Measurements from ENCODE around the gene TNFSF8. TPM values are rescaled to one million over a fixed set of nuclear protein-coding genes. Genes with fewer than 3 reads are reported as not detected.

TNFSF8 gene
- total RNA-seq, 1 experiment from 2014 or later: not detected

GRCh38 chr9:114960276-114960675, 29.9 kb upstream of the TNFSF8 start:
- peaks cover 31% of the 10 kb centered on the region for H3K9me3 Mint-ChIP-seq (ENCODE audit: unreplicated experiment)
- H3K36me3 Mint-ChIP-seq (ENCODE audit: insufficient read depth, unreplicated experiment): no peaks in the 10 kb centered on the region
- no peak overlapping the region for H3K27ac Mint-ChIP-seq (ENCODE audit: low read depth, unreplicated experiment)
- intact Hi-C loops (cut with micrococcal nuclease): no loop called here
- no peak for TF ChIP-seq CTCF (IDR thresholded peaks at IDR 0.05; ENCODE audit: unreplicated experiment)
- H3K4me3 Mint-ChIP-seq (ENCODE audit: unreplicated experiment): no peak overlapping the region
- DNase-seq (ENCODE audit: unreplicated experiment): no peak
- no peaks in the 10 kb centered on the region for H3K27me3 Mint-ChIP-seq (ENCODE audit: insufficient read depth, unreplicated experiment)
- peaks cover 26% of the 10 kb centered on the region for H3K4me1 Mint-ChIP-seq (ENCODE audit: insufficient read depth, unreplicated experiment)
- POLR2A ChIA-PET: interaction anchor here (1.2 kb wide), 1 partner anchor 19 kb away, joined by 3 read pairs; no protein-coding TSS in a partner anchor
- no TSS peak for BruUV-seq (replicated peaks)
- CTCF ChIA-PET: interaction anchor here (0.5 to 1.2 kb wide), 4 partner anchors 8 to 556 kb away, joined by 3 to 5 read pairs (median 3); no protein-coding TSS in a partner anchor

- no peak for DNase-seq (ENCODE audit: unreplicated experiment)
- Mint-ChIP-seq H3K27me3 (ENCODE audit: insufficient read depth, unreplicated experiment) (no peaks in the 10 kb centered on the region), H3K27ac (ENCODE audit: low read depth, unreplicated experiment) (peak overlapping the region; percentile 67), H3K36me3 (ENCODE audit: insufficient read depth, unreplicated experiment) (no peaks in the 10 kb centered on the region), H3K4me1 (ENCODE audit: insufficient read depth, unreplicated experiment) (peaks cover 41% of the 10 kb centered on the region), H3K4me3 (ENCODE audit: unreplicated experiment) (no peak overlapping the region), H3K9me3 (ENCODE audit: unreplicated experiment) (peaks cover 31% of the 10 kb centered on the region)
- BruUV-seq (replicated peaks): no TSS peak
- intact Hi-C loops (cut with micrococcal nuclease): no loop called here
- POLR2A ChIA-PET: interaction anchor here (0.6 to 1.0 kb wide), 4 partner anchors 21 to 99 kb away, joined by 3 to 5 read pairs (median 4); no protein-coding TSS in a partner anchor
- TF ChIP-seq CTCF (IDR thresholded peaks at IDR 0.05; ENCODE audit: unreplicated experiment): no peak
- CTCF ChIA-PET: interaction anchor here (0.6 kb wide), 1 partner anchor 227 kb away, joined by 4 read pairs; no protein-coding TSS in a partner anchor
Measured at GRCh38 chr9:114958844-114959235, 28.4 kb upstream of the TNFSF8 start.

GRCh38 chr9:114958021-114958843, 27.8 kb upstream of the TNFSF8 start:
- Mint-ChIP-seq H3K27ac (ENCODE audit: low read depth, unreplicated experiment) (peak overlapping the region; percentile 67), H3K4me3 (ENCODE audit: unreplicated experiment) (no peak overlapping the region), H3K27me3 (ENCODE audit: insufficient read depth, unreplicated experiment) (no peaks in the 10 kb centered on the region), H3K9me3 (ENCODE audit: unreplicated experiment) (peaks cover 31% of the 10 kb centered on the region), H3K36me3 (ENCODE audit: insufficient read depth, unreplicated experiment) (no peaks in the 10 kb centered on the region), H3K4me1 (ENCODE audit: insufficient read depth, unreplicated experiment) (peaks cover 47% of the 10 kb centered on the region)
- peak; percentile 58 for DNase-seq (ENCODE audit: unreplicated experiment)
- BruUV-seq (replicated peaks): no TSS peak
- no peak for TF ChIP-seq CTCF (IDR thresholded peaks at IDR 0.05; ENCODE audit: unreplicated experiment)
- ChIA-PET POLR2A (interaction anchor here (0.6 to 1.0 kb wide), 3 partner anchors 20 to 99 kb away, joined by 3 to 5 read pairs (median 5); no protein-coding TSS in a partner anchor), CTCF (interaction anchor here (0.9 kb wide), 1 partner anchor 56 kb away, joined by 3 read pairs; no protein-coding TSS in a partner anchor)
- intact Hi-C loops (cut with micrococcal nuclease): no loop called here

GRCh38 chr9:114957558-114957957, 27.2 kb upstream of the TNFSF8 start:
- no peak overlapping the region for H3K4me3 Mint-ChIP-seq (ENCODE audit: unreplicated experiment)
- ChIA-PET CTCF (interaction anchor here (0.6 to 0.9 kb wide), 2 partner anchors 57 to 501 kb away, joined by 3 read pairs; no protein-coding TSS in a partner anchor), POLR2A (no interaction called here)
- H3K4me1 Mint-ChIP-seq (ENCODE audit: insufficient read depth, unreplicated experiment): peaks cover 47% of the 10 kb centered on the region
- H3K9me3 Mint-ChIP-seq (ENCODE audit: unreplicated experiment): peaks cover 26% of the 10 kb centered on the region
- intact Hi-C loops (cut with micrococcal nuclease): no loop called here
- DNase-seq (ENCODE audit: unreplicated experiment): no peak
- BruUV-seq (replicated peaks): no TSS peak
- no peaks in the 10 kb centered on the region for H3K36me3 Mint-ChIP-seq (ENCODE audit: insufficient read depth, unreplicated experiment)
- TF ChIP-seq CTCF (IDR thresholded peaks at IDR 0.05; ENCODE audit: unreplicated experiment): no peak
- H3K27me3 Mint-ChIP-seq (ENCODE audit: insufficient read depth, unreplicated experiment): no peaks in the 10 kb centered on the region
- no peak overlapping the region for H3K27ac Mint-ChIP-seq (ENCODE audit: low read depth, unreplicated experiment)

Measured in MCF 10A (cell line).